Stimulated activated CD4-positive, alpha-beta T cell treated with anti-CD3 and anti-CD28 coated beads, Interleukin-2, amount 100 ng/mL, for 24 hours (primary cell): ENCODE results near the gene ARID1A.

Source experiments
- DNase-seq, 2 donors: peaks; one replicate each; pipeline ENCODE4 v3.0.0-alpha.2; 2020

Gene ARID1A

DNA sequence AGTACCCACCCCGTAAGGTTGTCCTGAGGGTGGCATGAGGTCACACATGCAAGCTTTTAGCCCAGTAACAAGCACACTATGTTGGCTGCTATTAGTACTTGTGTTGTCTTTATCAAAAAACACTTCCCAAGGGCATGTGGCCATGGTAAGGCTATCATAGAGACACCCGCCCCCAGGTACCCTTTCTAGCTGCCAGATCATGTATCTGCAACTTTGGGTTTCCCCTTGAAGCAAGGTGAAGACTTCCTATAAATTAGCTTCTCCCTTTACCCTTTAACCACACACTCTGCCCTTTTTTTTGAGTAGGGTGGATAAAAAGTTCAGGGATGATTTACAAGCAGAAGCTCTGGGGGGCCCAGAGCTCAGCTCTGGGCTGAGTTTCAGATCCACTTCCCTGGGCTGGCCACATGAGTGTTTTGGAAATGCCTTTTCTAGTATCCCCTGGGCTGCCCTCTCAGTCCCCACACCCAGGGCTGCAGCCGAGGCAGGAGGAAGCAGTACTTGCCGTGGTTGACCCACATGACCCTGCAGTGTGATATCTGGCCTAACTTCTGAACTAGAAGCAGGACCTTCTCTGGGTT, 132.7 kb downstream of the ARID1A start:
- DNase-seq = peak in 1 of 2 donors; percentile 39

DNA sequence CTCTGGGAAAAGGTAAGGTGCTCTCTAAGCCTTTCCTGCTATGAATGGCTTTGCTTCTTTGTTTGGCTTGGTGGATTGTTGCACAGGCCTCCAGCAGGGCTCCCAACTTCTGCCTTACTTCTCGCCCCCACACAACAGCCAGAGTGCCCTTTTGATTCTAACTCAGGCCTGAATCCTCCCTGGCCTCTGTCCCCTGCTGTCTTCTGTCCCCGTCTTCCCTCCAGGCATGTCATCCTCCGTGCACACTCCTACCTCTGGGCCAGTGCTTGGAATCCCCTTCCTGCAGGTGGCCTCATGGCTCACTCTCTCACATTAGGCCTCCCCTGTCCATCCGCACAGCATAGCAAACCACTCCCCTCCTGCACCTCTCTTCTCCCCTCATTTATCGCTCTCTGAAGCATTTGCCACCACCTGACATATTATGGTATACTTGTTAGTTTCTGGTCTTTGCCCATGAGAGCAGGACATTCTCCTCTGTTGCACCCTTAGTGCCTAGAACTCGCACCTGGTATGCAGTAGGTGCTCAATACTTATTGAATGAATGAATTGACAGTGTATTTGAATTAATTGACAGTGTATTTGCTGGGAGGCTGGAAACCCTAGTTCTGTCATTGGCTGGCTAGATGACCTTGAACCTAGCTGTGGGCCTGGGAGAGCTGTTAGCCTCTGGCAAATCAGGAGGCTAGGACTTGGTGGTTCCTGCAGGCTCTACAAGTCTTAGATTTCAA, 133.5 kb downstream of the ARID1A start:
- no peak for DNase-seq

DNA sequence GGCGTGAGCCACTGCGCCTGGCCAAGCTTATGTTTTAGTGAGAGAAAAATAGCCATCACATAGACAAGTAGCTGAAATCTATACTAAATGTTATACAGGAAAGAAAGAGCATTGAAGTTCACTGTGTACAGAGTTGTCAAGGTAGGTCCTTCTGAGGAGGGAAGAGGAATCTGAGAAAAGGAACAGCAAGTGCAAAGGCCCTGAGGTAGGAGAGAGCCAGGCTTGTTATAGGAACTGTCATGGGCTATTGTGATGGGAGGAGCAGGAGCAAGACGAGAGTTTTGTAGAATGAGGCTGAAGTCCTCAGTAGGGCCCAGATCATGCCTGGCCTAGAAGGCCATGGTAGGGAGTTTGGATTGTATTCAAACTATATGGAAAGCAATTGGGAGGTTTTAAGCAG, 135.2 kb downstream of the ARID1A start:
- DNase-seq = no peak
